HuH-7.5 (cell line): ENCODE data around the gene ALOX15B.
"Not testable (repeated sequence)": the region's sequence is repeated elsewhere in the genome, so short reads cannot be mapped to it uniquely, and the experiment has no call there.

Experiments used
- DNase-seq: peaks from one replicate; pipeline ENCODE4 v3.0.0; 2011; ENCODE audit warnings: low spot score

Gene ALOX15B

DNA sequence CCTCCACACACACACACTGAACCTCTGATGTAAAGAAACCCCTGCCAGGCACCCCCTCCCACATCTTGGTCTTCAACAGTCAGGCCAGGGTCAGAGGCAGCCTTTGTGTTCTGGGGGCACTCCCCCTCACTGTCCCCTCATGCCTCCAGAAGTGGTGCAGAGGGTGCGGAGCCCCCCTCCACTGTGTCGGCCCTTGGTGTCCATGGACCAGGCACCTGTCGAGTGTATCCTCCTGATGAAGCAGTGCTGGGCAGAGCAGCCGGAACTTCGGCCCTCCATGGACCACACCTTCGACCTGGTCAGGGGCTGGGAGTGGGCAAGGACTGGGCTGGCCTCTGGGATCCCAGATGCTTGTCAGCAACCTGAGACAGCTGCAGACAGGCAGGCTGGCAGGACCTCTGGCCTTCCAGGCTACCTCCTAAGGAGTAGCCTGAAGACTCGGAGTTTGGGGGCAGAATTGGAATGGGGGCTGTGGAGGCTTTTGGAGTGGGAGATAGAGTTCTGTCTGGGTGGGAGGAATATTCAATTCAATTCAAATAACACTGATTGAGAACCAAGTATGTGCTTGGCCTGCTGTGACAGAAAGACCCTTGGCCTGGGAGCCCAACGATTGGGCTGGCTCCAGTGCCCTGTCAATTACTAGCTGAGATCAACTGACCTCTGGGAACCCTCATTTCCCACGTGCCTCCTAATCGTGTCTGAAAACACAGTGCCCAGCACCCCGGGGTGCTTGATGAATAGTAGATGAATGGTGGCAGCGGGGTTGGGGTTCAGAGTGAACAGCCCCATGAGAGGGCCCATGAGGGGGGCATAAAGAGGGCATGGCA, 24.9 kb upstream of the ALOX15B start:
- DNase-seq, result no peak

DNA sequence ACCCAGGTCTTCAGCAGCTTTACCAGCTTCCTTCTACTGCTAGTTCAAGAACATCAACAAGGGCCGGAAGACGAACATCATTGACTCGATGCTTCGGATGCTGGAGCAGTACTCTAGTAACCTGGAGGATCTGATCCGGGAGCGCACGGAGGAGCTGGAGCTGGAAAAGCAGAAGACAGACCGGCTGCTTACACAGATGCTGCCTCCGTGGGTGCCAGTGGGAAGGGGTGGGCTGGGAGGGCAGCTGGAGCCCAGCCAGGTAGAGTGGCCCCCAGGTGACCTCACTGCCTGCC, 24.4 kb upstream of the ALOX15B start:
- DNase-seq, result no peak

DNA sequence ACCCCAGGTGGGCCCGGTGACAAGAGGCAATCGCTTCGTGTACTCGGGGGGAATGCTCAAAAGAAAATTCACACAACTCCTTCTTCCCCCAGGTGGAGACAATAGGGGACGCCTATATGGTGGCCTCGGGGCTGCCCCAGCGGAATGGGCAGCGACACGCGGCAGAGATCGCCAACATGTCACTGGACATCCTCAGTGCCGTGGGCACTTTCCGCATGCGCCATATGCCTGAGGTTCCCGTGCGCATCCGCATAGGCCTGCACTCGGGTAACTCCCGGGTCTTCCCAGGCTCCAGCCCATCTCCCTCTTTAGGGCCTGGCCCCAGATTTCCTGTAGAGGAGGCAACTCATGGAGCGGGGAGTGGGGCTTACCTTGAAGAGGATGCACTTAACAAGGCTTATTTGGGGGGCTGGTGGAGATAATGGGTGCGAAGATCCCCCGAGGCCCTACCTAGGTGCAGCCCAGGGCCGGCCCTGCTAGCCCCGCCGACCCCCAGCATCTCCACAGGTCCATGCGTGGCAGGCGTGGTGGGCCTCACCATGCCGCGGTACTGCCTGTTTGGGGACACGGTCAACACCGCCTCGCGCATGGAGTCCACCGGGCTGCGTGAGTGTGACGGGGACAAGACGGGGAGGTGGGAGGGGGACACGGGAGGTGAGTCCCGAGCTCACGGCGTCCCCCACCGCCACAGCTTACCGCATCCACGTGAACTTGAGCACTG, 23.5 kb upstream of the ALOX15B start:
- no peak for DNase-seq

DNA sequence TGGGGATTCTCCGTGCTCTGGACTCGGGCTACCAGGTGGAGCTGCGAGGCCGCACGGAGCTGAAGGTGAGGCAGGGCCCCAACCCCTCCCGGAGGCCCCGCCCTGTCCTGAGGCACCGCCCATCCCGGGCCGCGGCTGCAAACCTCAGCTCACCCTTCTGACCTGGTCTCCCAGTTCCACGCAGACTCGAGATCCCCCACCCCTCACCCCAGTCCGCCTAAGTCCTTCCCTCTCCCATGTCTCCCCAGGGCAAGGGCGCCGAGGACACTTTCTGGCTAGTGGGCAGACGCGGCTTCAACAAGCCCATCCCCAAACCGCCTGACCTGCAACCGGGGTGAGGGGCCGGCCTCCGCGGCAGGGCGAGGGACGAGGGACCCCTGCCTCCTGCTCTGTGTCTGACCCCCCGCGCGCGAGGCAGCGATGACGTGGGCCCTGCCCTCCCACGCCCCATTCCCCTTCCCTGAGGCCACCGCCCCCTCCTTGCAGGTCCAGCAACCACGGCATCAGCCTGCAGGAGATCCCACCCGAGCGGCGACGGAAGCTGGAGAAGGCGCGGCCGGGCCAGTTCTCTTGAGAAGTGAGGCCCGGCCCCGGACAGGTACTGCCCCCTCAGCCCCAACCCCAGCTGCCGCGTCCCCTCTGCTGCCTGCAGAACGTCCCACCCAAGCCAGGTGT, 22.8 kb upstream of the ALOX15B start:
- no peak for DNase-seq

DNA sequence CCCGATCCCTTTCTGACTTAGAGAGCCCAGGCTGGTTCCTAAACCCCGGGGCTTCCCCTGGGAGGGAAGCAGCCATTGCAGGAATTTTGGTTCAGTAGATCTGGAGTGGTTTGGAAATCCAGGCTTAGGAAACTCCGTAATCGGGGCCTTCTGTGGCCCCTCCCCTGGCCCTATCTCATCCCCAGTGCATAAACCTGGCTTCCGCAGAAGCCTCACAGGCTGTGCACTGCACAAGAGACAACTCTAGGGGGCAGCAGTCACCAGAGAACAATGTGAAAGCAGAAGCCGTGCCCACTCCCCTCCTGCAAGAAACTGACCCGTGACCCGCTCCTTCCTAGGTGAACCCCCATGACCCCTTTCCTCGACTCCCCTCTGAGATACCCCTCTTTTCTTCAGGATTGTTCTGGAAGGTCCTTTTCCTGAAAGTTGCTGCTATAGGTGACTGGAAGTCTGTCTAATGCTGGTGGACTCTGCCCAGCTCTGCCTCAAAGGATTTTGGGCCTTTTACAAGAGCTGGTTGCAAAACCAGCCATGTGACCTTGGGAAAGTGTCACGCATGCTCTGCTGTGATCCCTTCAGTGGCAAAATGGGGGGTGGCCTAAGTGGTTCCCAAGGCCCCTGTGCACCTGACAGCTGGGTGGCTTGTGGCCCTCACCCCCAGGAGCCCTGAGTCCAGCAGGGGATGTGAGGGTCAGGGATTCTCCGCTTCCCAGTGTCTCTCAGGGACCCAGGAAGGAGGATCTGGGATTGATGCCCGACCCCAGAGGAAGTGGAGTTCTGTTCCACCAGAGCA, 22.0 kb upstream of the ALOX15B start:
- DNase-seq, result peak; percentile 56

DNA sequence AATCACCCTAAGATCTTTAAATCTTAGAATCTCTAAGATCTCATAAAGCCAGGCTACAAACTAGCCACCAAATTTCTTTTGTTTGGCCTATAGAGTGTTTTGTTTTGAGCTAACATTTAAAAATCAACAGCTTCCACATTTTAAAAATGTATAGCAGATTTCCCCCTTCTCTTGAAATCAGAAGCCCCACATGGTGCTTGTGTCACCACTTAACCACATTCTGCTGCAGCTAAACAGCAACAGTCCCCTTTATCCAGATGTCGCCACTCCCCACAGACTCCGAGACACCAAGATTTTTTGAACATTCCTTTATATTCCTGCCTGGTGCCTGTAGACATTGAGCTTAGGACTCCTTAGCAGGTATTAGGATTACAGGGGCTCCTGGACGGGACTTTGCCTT, 20.4 kb upstream of the ALOX15B start:
- no peak for DNase-seq

DNA sequence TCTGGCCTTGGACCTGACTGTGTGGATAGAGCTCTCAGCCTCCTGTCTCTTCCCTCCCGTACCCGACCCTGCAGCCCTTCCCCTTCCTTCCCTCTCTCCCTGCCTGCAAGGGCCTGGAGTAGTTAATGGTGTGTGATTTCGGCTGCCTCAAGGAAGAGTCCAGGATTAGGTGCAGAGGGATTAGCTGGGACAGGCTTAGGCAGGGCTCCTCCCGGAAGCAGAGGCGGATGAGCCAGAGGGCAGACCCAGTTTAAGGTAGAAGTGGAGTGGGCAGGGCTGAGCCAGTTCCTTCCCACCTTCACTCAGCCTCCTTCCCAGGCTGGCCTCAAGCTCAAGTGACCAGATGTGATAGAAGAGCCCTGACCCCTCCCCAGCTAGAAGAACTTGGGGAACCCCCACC, 19.7 kb upstream of the ALOX15B start:
- DNase-seq, result no peak

DNA sequence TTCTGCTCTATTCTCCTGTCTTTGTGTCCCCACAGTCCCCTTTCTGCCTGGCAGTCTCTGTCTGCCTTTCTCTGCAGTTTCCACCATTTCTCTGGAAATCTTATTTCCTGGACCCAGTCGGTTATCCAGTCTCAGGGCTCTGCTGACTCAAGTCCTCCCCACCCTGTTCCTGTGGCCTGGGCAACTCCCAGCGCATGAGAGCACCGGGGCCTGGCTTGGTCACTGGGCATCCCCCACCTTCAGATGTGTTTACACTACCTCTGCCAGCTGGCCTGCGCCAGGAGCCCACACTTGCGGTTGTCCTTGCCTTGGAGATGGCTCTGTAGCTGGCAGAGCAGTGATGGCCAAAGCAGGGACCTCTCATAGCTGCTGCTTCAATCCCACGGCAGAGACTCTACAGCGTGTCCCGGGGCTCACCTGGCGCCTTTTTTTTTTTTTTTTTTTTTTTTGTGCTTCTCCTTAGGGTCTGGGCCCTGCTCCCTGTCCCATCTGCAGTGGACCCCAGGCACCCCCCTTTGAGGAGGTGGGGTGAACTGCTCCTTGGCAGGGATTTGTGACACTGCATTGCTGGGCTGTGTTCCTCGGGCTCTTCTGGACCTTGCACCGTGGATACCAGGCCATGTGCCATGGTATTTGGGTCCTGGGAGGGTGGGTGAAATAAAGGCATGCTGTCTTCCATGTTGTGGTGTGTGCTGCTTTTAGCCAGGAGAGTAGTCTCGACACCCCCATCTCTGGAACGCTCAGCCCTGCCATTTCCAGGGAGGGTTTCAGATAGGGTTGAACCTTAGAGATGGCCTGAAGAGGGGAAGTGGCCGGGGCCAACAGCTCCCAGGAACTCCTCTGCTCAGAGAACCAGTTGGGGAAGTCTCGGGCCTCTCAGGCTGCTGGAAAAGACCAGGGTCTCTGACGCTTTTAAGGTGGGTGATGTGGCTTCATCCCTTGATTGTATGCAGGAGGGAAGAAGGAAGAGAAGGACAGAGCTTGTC, 18.9 kb upstream of the ALOX15B start:
- DNase-seq, result no peak

DNA sequence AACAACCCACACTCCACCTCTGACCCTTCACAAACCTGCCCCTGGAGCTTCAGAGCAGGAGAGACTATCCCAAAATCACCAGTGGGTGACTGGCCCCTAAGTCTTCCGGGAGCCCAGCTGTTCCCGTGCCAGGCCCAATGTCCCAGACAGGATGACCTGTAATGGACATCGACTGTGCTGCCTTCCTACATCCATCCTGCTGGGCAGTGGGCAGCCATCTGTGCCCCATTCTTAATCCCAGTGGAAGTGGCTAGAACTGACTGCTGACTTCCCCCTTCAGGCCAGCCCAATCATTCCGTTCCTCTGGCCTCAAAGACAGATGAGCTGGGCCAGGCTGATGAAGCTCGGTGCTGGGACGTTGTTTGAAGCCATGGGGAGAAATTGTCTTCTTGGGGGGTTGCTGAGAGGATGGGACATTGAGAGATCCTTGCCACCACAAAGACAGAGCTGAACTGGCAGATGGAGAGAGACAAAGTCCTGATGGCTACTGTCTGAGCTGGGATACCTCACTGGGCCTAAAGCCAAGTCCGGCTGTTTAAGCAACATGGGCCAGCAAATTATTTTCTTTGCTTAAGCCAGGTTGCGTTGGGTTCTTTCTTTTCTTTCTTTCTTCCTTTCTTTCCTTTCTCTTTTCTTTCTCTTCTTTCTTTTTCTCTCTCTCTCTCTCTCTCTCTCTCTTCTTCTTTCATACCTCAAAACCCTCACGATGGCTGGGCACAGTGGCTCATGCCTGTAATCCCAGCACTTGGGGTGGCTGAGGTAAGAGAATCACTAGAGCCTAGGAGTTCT, 17.9 kb upstream of the ALOX15B start:
- DNase-seq, result no peak

DNA sequence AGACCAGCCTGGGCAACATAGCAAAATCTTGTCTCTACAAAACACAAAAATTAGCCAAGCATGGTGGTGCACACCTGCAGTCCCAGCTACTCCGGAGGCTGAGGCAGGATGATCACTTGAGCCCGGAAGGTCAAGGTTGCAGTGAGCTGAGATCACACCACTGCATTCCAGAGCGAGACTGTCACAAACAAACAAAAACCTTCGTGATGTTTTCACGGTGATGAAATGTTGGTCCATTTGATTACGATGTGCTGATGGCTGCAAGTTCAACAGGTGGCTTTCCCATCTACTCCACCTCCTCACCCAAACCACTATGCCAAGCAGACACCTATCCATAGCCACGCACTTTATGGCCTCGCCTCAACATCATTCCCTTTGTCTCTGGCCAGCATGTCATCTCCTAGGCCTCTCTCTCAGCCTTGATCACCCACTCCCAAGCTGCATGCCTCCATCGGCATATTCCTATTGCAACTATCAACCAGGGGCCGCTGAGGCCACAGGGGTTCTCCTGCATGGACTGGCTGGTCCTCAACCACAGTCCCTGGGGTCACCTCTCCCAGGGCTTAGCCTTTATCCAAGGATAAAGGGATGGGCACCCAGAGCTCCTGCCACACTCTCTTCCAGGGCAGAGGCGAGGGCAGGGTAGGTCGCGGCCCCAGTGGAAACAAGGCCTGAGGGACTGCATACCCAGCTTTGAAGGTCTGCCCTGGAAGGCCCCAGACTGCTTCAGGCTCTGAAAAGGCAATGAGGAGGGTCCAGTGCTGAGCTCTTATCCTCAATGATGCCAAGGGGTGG, 17.1 kb upstream of the ALOX15B start:
- no peak for DNase-seq

DNA sequence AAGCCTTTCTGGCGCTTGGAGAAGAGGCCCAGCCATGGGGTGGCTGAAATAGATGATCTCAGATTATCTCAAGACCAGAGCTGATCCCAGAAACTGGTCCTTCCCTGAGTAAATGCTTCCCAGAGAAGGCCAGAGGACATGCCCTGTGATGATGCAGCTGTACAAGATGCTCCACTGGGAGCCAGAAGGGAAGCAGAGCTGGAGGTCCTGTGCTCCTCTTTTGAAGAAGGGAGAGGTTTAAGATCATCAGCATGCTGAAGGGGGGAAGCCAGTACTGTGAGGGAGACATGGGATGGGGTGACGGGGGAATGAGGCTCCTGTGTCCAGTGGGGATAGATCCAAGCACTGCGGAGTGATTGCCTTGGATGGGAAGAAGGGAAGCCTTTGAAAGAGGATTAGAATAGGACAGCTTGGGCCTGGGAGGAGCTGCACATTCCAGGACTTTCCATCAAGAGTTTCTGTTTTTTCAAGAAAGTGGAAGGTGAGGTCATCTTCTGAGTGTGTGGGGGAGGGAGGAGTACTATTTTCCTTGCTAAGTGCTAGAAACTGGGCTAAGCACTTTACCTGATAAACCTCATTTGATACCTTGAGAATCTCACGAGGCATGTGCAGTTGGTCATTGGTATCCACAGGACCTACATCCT, 16.4 kb upstream of the ALOX15B start:
- no peak for DNase-seq

DNA sequence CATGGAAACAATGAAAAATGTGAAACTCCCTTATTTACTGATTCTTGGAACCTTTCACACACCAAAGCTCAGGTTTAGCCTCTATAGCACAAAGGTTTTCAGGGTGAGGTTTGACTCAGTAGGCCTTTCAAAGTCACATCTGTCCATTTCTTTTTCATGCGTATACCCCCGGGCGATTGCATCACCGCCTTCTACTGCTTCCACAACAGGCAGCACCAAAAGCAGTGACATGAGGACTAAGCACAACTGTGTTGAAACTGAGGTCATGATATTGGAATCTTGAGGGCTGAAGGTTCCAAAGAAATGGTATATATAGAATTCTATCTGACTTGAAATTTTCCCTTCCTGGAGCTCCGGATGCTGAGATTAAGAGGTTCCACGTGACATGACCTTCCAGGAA, 14.7 kb upstream of the ALOX15B start:
- not testable (repeated sequence) for DNase-seq

DNA sequence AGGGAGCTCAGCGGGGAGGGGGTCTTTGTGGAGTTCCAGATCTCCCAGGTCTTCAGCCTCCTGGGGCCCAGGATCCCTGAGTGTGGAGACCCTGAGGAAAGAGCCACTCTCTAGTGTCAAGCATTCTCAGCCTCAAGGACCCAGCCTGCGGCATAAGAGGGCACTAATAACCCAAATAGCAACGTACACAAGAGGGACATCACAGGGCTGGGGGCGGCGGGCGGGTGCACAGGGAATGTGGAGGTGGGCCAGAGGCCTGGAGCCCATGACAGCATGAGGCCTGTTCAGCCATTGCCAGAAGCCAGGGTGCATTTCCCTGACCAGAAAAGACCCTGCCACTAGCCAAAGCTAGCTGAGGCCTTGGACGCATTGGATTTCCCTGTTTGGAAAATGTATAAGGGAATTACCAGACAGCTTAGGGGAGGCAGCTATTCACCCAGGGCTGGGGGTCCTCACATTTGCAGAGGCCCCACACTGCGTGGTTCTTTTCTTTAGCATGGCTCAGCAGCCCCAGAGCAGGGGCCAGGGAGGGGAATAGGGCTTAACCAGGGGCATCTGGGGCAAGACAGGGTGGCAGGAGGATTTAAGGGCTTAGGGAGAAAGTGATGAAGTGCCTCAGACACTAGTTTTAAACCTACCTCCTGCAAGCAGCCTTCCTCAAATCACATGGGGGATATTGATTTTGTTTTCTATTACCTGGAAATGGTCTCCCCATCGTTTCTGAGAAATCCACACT, 13.5 kb upstream of the ALOX15B start:
- DNase-seq, result no peak

DNA sequence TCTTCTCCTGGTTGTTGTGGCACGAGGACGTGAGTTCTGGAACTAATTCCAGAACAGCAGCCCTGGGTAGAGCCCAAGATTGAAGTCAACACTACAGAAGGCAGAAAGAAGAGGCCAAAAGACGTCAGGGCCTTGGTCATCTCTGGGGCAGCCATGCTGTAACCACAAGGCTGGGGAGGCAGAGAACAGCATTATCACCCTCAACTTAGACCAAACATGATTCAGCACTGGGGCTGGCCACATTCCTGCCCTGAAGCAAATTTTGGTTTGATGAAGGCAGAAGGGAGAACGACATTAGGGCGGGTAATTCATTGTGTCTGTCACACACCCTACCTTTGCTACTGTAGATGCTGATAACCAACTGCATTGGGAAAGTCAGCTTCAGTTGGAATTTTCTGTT, 9.7 kb upstream of the ALOX15B start:
- no peak for DNase-seq

DNA sequence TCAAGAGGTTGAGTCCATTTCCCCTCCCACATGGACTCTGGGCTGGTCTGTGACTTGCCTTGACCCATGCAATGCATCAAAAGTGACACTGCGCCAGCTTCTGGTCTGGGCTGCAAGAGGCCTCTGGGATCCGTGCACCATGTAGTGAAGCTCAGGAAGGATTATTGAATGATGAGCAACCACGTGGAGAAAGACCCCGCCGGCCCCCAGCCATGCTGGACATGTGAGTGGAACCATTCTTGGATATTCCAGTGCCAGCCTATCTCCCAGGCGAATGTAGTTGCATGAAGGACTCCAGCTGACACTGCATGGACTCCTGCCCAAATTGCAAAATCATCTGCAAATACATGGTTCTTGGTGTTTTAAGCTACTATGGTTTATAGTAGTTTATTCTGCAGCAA, 7.6 kb upstream of the ALOX15B start:
- no peak for DNase-seq

DNA sequence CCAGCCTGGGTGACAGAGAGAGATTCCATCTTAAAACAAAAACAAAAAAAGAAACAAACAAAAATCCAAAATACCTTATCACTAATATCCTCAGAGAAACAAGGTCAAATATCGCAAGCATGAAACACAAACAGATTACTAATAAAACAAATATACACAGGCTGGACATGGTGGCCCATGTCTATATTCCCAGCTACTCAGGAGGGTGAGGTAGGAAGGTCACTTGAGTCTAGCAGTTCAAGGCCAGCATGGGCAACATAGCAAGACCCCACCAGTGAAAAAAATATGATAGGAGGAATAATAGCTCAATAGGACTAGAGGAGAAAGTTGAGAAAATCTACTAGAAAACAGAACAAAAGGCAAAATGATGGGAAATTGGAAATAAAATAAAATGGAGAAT, 6.9 kb upstream of the ALOX15B start:
- DNase-seq, result no peak

DNA sequence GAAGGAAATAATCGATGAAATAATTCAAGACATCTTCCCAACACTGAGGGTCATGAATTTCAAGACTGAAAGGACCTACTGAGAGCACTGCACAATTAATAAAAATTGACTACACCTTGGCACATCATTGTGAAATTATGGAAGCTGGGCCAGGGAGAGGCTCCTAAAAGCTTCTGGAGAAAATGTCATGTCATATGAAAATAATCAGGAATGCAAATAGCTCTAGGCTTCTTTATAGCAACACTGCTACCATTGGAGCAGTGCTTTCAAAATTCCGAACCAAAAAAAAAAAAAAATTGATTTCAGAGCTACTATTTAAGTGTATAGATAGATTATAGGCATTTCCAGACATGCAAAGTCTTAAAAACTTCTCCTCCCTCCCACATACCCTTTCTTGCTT, 6.4 kb upstream of the ALOX15B start:
- no peak for DNase-seq

DNA sequence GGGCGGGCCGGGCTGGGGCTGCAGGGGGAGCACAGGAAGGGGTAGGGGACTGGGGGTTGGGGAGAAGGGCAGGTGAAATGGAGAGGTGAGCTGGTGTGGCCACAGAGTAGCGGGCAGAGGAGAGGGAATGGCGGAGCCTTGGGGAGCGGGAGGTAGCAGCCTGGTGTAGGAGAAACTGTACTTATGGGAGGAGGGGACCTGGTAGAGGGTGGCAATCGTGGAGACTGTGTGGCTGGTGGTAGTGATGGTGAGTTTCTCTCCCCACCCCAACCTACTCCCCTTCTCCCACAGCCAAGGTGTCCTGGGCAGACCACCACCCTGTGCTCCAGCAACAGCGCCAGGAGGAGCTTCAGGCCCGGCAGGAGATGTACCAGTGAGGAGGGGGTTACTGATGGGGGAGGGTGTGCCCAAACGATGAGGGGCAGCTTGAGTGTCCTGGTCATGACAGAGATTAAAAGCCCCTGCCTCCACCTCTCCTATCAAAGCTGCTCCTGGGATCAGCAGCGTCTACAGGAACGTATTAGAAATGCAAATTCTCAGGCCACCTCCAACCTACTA, 831 bp downstream of the ALOX15B start:
- DNase-seq, result no peak
